ENCODE results near the gene MAML2.

MAML2 gene

DNA sequence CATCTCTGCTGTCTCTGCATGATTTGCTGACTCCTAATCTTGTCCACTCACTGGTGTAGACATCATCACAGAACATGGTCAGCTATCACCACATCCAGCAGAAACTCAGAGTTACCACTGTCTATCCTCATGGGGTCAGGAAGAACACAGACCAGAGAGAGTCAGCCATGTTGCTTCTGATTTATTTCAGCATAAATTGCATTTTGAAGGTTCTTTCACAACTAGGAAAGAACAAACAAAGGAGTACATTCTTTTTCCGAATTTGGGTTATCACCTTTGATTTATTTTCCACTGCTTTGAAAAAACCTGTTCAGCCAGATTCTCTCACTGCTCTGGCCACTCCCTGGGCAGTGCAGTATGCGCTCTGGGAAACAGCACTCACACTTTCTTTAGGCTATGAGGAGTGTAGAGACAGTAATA is 247.1 kb downstream of the MAML2 start:
- Histone ChIP-seq H3K4me3 (ENCODE audit: extremely low read depth, insufficient read depth, low read length, poor library complexity, severe bottlenecking) (no peak overlapping the region), H3K4me1 (ENCODE audit: control insufficient read depth, insufficient read depth, low read length, poor library complexity, severe bottlenecking) (peaks cover 18% of the 10 kb centered on the region), H3K36me3 (ENCODE audit: control insufficient read depth, insufficient read depth, low read length) (peaks cover 26% of the 10 kb centered on the region), H3K9me3 (ENCODE audit: control insufficient read depth, low read length) (no peaks in the 10 kb centered on the region), H3K27ac (ENCODE audit: low read depth, low read length, severe bottlenecking) (no peak overlapping the region)
- WGBS, 2 experiments (ENCODE audit: insufficient coverage in 2 of 2) = 67 to 100% methylated on average over 1 of the region's 2 CpGs

DNA sequence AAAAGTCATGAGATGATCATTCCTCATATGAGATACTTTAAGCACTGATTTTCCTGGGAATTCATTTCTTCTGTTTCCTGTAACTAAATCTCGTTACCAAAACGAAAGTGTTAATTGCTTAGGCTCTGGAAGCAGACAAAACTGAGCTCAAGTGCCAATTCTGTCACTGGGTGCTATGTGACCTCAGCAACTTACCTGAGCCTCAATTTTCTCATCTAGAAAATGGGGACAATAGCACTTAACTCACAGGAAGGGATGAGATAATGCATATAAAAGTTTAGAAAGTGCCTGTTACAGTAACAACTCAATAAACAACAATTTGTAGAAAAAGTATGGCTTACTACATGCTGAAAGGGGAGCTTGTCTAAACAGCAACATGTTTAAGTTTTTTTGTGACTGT is 248.8 kb downstream of the MAML2 start:
- Histone ChIP-seq H3K4me3 (ENCODE audit: extremely low read depth, insufficient read depth, low read length, poor library complexity, severe bottlenecking) (no peak overlapping the region), H3K9me3 (ENCODE audit: control insufficient read depth, low read length) (no peaks in the 10 kb centered on the region), H3K36me3 (ENCODE audit: control insufficient read depth, insufficient read depth, low read length) (peaks cover 26% of the 10 kb centered on the region), H3K4me1 (ENCODE audit: control insufficient read depth, insufficient read depth, low read length, poor library complexity, severe bottlenecking) (peaks cover 30% of the 10 kb centered on the region), H3K27ac (ENCODE audit: low read depth, low read length, severe bottlenecking) (no peak overlapping the region)
- WGBS, 2 experiments (ENCODE audit: insufficient coverage in 2 of 2) = 88 to 96% methylated on average over 2 of the region's 2 CpGs

DNA sequence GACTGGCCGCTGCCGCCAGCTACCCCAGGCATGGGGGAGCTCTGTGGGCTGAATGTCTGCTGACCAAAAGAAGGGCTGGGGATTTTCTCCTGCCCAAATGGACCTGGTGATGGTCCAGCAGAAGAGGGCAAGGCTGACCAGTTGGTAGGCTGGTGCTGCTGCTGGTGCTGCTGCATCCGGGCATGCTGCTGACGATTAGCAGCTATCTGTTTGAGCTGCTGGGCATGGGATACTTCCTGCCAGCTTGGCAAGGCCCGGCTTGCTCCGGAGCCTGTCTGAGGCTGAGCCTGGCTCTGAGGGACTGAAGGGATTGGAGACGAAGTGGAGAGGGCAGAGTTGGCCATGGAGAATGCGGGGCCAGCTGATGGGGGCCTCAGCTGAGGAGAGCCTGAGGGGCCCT is 250.5 kb downstream of the MAML2 start:
- H3K4me3 ChIP-seq (ENCODE audit: extremely low read depth, insufficient read depth, low read length, poor library complexity, severe bottlenecking) = no peak overlapping the region
- peaks cover 19% of the 10 kb centered on the region for H3K4me1 ChIP-seq (ENCODE audit: control insufficient read depth, insufficient read depth, low read length, poor library complexity, severe bottlenecking)
- H3K27ac ChIP-seq (ENCODE audit: low read depth, low read length, severe bottlenecking) = no peak overlapping the region
- peaks cover 26% of the 10 kb centered on the region for H3K36me3 ChIP-seq (ENCODE audit: control insufficient read depth, insufficient read depth, low read length)
- H3K9me3 ChIP-seq (ENCODE audit: control insufficient read depth, low read length) = no peaks in the 10 kb centered on the region
- WGBS, 2 experiments (ENCODE audit: insufficient coverage in 2 of 2) = 97 to 98% methylated on average over 6 to 7 of the region's 8 CpGs

DNA sequence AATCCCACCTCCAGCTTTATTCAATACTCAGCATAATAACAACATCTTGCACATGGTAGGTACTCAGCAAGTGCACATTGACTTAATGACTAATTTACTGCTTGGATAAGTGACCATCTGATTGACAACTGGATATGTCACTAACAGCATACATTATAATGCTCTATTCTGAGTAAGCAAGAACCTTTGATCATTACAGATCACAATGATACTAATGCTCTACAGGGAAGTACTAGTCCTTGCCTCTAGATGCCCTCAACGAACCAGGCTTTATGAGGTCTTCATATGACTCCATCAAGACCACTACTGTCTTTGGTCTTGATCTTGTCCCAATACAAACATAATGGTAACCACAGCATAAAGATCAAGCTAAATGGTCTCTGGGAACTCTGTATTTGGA is 251.5 kb downstream of the MAML2 start:
- Histone ChIP-seq H3K9me3 (ENCODE audit: control insufficient read depth, low read length) (no peaks in the 10 kb centered on the region), H3K36me3 (ENCODE audit: control insufficient read depth, insufficient read depth, low read length) (peaks cover 26% of the 10 kb centered on the region), H3K4me1 (ENCODE audit: control insufficient read depth, insufficient read depth, low read length, poor library complexity, severe bottlenecking) (peaks cover 19% of the 10 kb centered on the region), H3K27ac (ENCODE audit: low read depth, low read length, severe bottlenecking) (peak overlapping the region; percentile 83), H3K4me3 (ENCODE audit: extremely low read depth, insufficient read depth, low read length, poor library complexity, severe bottlenecking) (no peak overlapping the region)
- 88% methylated on average over 1 of the region's 1 CpG; no CpG with 5 or more reads in 1 of the 2 experiments for WGBS, 2 experiments (ENCODE audit: insufficient coverage in 2 of 2)

DNA sequence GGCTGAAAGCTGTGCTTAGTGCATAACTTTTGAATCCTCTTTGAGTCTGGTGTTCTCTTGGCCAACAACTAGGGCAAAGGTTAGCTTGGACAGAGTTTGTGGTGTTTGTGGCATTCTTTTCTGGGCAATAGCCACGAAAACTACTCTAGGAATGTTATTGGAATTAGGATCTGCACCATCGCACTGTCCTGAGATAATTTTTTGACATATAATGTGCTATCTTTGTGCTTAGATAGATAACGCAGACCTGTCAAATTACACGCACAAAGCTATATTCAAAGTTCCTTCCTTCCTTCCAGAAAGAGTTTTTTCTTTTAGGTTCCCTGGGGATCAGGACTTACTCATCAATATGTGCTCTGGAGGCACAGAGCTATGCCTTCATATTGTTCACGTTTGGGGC is 252.3 kb downstream of the MAML2 start:
- no peaks in the 10 kb centered on the region for H3K9me3 ChIP-seq (ENCODE audit: control insufficient read depth, low read length)
- WGBS, 2 experiments (ENCODE audit: insufficient coverage in 2 of 2) = 88 to 90% methylated on average over 2 of the region's 5 CpGs
- H3K4me1 ChIP-seq (ENCODE audit: control insufficient read depth, insufficient read depth, low read length, poor library complexity, severe bottlenecking) = peaks cover 19% of the 10 kb centered on the region
- H3K27ac ChIP-seq (ENCODE audit: low read depth, low read length, severe bottlenecking) = peak overlapping the region; percentile 83
- peaks cover 26% of the 10 kb centered on the region for H3K36me3 ChIP-seq (ENCODE audit: control insufficient read depth, insufficient read depth, low read length)
- no peak overlapping the region for H3K4me3 ChIP-seq (ENCODE audit: extremely low read depth, insufficient read depth, low read length, poor library complexity, severe bottlenecking)

DNA sequence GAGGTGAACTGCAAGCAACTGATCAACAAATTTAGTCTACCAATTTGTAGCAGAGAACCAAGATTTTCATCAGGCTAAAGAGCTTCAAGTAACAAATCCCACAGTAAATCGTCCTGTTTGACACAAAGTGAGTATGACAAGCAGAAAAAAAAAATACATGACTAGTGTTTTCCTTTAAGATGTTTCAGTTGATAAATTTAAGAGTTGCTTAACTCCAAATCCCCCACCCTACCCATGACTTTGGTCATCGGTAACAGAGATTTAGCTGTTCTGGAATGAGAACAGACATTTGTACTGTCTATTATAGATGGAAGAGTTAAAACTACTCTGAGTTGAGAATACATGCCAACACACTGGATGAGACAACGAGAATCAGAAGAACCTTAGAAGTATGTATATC is 254.1 kb downstream of the MAML2 start:
- Histone ChIP-seq H3K36me3 (ENCODE audit: control insufficient read depth, insufficient read depth, low read length) (peaks cover 34% of the 10 kb centered on the region), H3K9me3 (ENCODE audit: control insufficient read depth, low read length) (no peaks in the 10 kb centered on the region), H3K27ac (ENCODE audit: low read depth, low read length, severe bottlenecking) (no peak overlapping the region), H3K4me3 (ENCODE audit: extremely low read depth, insufficient read depth, low read length, poor library complexity, severe bottlenecking) (no peak overlapping the region), H3K4me1 (ENCODE audit: control insufficient read depth, insufficient read depth, low read length, poor library complexity, severe bottlenecking) (peaks cover 20% of the 10 kb centered on the region)
- WGBS, 2 experiments (ENCODE audit: insufficient coverage in 2 of 2) = no CpG with 5 or more reads among the region's 3 CpGs

DNA sequence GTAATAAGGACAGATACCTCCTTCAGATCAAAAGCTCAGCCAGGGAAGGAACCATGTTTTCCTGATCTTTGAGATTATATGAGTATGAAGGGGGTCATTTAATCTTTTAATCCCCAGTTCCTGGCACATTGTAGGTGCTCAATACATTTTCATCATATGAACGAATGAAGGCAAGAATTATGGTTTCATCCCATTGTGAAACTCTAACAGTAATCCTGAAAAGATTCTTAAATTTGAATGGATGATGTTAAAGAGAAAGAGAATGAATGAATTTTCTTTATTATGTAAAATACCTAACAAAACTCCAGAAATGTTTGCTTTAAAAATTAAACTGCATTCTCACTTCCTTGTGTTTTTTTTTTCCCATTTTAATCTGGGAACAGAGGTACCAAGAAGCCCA is 256.9 kb downstream of the MAML2 start:
- H3K27ac ChIP-seq (ENCODE audit: low read depth, low read length, severe bottlenecking) = no peak overlapping the region

DNA sequence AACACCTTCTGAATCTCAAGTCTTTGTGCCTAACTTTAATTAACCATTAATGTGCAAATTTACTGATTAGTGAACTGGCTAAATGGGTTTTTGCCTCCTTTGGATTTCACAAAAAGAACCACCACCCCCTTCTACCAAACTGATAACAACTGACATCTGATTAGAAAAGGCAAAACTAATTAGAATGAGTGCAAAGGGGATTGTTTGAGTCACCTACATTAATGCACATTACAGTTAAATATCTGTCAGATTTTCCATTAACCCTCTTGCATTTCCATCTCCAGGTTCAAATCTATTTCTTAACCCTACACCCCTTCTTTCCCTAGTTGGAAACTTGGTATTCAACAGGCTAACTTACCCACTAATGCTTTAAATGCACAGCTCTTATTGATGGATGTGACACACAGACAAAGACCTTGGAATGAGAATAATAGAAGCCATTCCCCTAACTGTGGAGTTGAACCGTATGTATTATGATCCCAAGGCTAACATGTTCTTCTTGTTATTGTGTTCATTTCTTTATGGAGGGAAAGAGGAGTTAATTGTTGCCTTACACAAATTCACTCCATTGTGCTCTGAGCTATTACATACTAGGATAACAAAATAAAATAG is 257.6 kb downstream of the MAML2 start:
- 80% methylated on average over 1 of the region's 1 CpG; no CpG with 5 or more reads in 1 of the 2 experiments for WGBS, 2 experiments (ENCODE audit: insufficient coverage in 2 of 2)
- H3K9me3 ChIP-seq (ENCODE audit: control insufficient read depth, low read length) = no peaks in the 10 kb centered on the region
- peaks cover 13% of the 10 kb centered on the region for H3K4me1 ChIP-seq (ENCODE audit: control insufficient read depth, insufficient read depth, low read length, poor library complexity, severe bottlenecking)
- H3K36me3 ChIP-seq (ENCODE audit: control insufficient read depth, insufficient read depth, low read length) = peaks cover 11% of the 10 kb centered on the region
- H3K27ac ChIP-seq (ENCODE audit: low read depth, low read length, severe bottlenecking) = no peak overlapping the region
- H3K4me3 ChIP-seq (ENCODE audit: extremely low read depth, insufficient read depth, low read length, poor library complexity, severe bottlenecking) = no peak overlapping the region

More for the DNA sequence above, 256.9 kb downstream of the MAML2 start:
- Histone ChIP-seq H3K4me3 (ENCODE audit: extremely low read depth, insufficient read depth, low read length, poor library complexity, severe bottlenecking) (no peak overlapping the region), H3K9me3 (ENCODE audit: control insufficient read depth, low read length) (no peaks in the 10 kb centered on the region), H3K4me1 (ENCODE audit: control insufficient read depth, insufficient read depth, low read length, poor library complexity, severe bottlenecking) (peaks cover 19% of the 10 kb centered on the region), H3K36me3 (ENCODE audit: control insufficient read depth, insufficient read depth, low read length) (peaks cover 14% of the 10 kb centered on the region)
- WGBS, 2 experiments (ENCODE audit: insufficient coverage in 2 of 2) = no CpG with 5 or more reads among the region's 1 CpG

DNA sequence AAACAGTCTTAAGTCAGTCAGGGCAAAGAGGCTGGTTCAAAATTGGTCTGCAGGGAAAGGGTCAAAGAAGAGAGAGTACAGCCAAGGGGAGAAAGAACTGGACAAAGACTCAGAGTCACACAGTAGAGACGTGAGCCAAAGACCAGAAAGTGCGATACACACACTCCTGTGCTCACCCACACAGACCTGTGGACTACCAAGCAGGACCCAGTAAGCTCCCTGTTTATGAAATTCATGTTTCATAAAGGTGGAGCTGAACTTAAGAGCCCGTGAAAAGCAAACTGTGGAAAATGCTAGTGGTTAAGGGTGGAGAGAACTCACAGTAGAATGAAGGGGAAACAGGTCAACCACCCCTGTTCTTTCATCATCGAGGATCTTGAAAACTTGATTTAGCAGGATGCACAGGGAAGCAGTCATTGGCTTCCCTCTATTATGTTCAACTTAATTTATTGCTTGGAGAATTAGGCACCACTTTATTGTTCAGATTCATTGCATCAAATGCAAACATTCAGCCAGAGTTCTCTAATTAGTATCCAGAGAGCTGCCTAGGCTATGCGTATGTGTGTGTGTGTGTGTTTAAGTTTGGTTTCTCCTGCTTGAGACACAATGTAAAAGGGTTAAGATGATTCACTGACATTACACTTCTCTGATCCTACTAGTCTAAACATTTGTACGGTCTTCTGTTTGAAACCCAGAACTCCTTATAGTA is 258.2 kb downstream of the MAML2 start:
- Histone ChIP-seq H3K4me3 (ENCODE audit: extremely low read depth, insufficient read depth, low read length, poor library complexity, severe bottlenecking) (no peak overlapping the region), H3K9me3 (ENCODE audit: control insufficient read depth, low read length) (no peaks in the 10 kb centered on the region), H3K36me3 (ENCODE audit: control insufficient read depth, insufficient read depth, low read length) (peaks cover 11% of the 10 kb centered on the region), H3K4me1 (ENCODE audit: control insufficient read depth, insufficient read depth, low read length, poor library complexity, severe bottlenecking) (peaks cover 6% of the 10 kb centered on the region), H3K27ac (ENCODE audit: low read depth, low read length, severe bottlenecking) (no peak overlapping the region)
- 100% methylated on average over 2 to 3 of the region's 6 CpGs for WGBS, 2 experiments (ENCODE audit: insufficient coverage in 2 of 2)

DNA sequence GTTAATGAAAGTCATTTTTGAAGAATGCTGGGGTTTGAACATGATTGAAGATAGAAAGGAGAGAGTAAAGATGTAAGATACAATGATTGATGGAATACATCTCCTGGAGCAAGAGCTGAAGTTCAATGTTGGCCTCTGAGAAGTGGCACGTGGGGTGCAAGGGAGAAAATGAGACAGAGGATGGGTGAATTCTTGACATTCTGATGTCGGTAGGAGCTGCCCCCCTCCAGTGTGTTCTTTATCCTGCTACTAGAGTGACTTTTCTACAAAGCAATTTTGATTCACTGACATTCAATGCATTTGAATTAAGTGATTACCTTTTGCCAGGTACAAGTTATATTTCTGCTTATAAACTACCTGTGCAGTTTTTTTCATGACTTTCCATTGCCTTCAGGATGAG is 260.1 kb downstream of the MAML2 start:
- H3K9me3 ChIP-seq (ENCODE audit: control insufficient read depth, low read length) = no peaks in the 10 kb centered on the region
- WGBS, 2 experiments (ENCODE audit: insufficient coverage in 2 of 2) = 63 to 67% methylated on average over 1 to 2 of the region's 2 CpGs
- peaks cover 5% of the 10 kb centered on the region for H3K4me1 ChIP-seq (ENCODE audit: control insufficient read depth, insufficient read depth, low read length, poor library complexity, severe bottlenecking)
- H3K4me3 ChIP-seq (ENCODE audit: extremely low read depth, insufficient read depth, low read length, poor library complexity, severe bottlenecking) = no peak overlapping the region
- H3K27ac ChIP-seq (ENCODE audit: low read depth, low read length, severe bottlenecking) = peak overlapping the region; percentile 51
- H3K36me3 ChIP-seq (ENCODE audit: control insufficient read depth, insufficient read depth, low read length) = peaks cover 11% of the 10 kb centered on the region

Data from mesodermal cell (in vitro differentiated cells).